ENCODE data around the gene CREG2. TPM values are rescaled to one million over a fixed set of nuclear protein-coding genes. Genes with fewer than 3 reads are reported as not detected.

Gene CREG2
- total RNA-seq, 1 experiment from 2014 or later, result 0.21 TPM

DNA sequence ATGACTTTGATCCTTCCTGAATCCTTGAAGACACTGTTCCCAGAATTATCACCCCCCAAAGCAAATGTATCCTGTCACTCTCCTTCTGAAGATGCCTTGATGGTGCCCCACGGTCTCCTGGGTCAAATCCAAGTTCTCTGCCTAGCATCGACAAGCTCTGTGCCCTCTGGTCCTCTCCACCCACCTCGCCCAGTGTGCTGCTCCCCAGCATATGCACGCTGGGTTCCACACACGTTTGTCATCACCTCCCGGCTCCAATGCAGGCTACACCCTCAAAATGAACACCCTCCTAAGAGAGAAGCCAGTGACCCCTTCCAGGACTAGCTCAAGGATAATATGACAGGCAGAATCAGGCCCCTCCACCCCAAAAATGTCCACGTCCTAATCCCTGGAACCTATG is 39.5 kb upstream of the CREG2 start:
- no peaks in the 10 kb centered on the region for H3K4me1 ChIP-seq (ENCODE audit: control insufficient read depth, insufficient read depth, low read length)
- in situ Hi-C loops (cut with HindIII; ENCODE audit: low pct_unique_long_range_greater_than_20kb, low sequenced_read_pairs), result no loop called here

DNA sequence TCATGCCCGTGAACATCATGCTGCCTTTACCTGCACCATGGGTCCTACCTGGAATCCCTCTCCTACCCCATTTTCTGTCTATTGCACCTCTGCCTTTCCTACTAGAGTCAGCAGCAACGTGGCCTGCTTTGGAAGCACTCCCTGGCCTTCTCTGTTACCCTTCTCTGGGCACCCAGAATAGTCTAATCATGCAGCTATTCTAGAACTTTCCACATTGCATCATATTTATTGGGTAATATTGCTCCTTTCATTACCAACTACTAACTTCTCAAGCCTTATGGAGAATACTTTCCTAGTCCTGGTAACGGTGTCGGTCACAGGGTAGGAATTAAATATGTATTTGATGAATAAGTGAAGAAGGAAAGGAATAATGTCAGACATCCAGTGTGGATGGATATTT is 33.3 kb upstream of the CREG2 start:
- TF ChIP-seq, protein P1, sequence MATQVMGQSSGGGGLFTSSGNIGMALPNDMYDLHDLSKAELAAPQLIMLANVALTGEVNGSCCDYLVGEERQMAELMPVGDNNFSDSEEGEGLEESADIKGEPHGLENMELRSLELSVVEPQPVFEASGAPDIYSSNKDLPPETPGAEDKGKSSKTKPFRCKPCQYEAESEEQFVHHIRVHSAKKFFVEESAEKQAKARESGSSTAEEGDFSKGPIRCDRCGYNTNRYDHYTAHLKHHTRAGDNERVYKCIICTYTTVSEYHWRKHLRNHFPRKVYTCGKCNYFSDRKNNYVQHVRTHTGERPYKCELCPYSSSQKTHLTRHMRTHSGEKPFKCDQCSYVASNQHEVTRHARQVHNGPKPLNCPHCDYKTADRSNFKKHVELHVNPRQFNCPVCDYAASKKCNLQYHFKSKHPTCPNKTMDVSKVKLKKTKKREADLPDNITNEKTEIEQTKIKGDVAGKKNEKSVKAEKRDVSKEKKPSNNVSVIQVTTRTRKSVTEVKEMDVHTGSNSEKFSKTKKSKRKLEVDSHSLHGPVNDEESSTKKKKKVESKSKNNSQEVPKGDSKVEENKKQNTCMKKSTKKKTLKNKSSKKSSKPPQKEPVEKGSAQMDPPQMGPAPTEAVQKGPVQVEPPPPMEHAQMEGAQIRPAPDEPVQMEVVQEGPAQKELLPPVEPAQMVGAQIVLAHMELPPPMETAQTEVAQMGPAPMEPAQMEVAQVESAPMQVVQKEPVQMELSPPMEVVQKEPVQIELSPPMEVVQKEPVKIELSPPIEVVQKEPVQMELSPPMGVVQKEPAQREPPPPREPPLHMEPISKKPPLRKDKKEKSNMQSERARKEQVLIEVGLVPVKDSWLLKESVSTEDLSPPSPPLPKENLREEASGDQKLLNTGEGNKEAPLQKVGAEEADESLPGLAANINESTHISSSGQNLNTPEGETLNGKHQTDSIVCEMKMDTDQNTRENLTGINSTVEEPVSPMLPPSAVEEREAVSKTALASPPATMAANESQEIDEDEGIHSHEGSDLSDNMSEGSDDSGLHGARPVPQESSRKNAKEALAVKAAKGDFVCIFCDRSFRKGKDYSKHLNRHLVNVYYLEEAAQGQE (IDR thresholded peaks at IDR 0.05; ENCODE audit: insufficient read depth in 1 of 2, low read depth in 2 of 2, low read length in 1 of 2), result no peak
- no peak for TF ChIP-seq SIN3A (IDR thresholded peaks at IDR 0.05; ENCODE audit: borderline replicate concordance, insufficient read depth, low read depth, low read length)
- no peak for TF ChIP-seq POLR2AphosphoS5 (IDR thresholded peaks at IDR 0.05; ENCODE audit: low read depth, low read length)
- no peak for TF ChIP-seq TCF7L2 (IDR thresholded peaks at IDR 0.05; ENCODE audit: low read depth, low read length)
- TF ChIP-seq, protein P2, sequence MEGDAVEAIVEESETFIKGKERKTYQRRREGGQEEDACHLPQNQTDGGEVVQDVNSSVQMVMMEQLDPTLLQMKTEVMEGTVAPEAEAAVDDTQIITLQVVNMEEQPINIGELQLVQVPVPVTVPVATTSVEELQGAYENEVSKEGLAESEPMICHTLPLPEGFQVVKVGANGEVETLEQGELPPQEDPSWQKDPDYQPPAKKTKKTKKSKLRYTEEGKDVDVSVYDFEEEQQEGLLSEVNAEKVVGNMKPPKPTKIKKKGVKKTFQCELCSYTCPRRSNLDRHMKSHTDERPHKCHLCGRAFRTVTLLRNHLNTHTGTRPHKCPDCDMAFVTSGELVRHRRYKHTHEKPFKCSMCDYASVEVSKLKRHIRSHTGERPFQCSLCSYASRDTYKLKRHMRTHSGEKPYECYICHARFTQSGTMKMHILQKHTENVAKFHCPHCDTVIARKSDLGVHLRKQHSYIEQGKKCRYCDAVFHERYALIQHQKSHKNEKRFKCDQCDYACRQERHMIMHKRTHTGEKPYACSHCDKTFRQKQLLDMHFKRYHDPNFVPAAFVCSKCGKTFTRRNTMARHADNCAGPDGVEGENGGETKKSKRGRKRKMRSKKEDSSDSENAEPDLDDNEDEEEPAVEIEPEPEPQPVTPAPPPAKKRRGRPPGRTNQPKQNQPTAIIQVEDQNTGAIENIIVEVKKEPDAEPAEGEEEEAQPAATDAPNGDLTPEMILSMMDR (IDR thresholded peaks at IDR 0.05), result no peak
- Histone ChIP-seq H3K4me1 (ENCODE audit: control insufficient read depth, insufficient read depth, low read length) (no peaks in the 10 kb centered on the region), H3K4me3 (ENCODE audit: low read depth in 2 of 2, low read length in 2 of 2) (no peak overlapping the region), H3K27ac (ENCODE audit: low read length) (no peak overlapping the region), H3K27me3 (ENCODE audit: control insufficient read depth, insufficient read depth, low read length) (no peaks in the 10 kb centered on the region), H3K9me3 (ENCODE audit: control insufficient read depth, insufficient read depth, low read depth, low read length) (no peaks in the 10 kb centered on the region), H3K36me3 (ENCODE audit: control insufficient read depth, insufficient read depth, low read length) (no peaks in the 10 kb centered on the region)
- intact Hi-C loops (cut with micrococcal nuclease; ENCODE audit: unreplicated experiment), result no loop called here
- no peak for ATAC-seq
- no peak for DNase-seq (ENCODE audit: low read depth, low spot score)
- POLR2A ChIA-PET, result no interaction called here
- CTCF ChIA-PET, result interaction anchor here (0.9 kb wide), 1 partner anchor 411 kb away, joined by 3 read pairs; no protein-coding TSS in a partner anchor
- BruUV-seq (replicated peaks), result no TSS peak
- in situ Hi-C loops (cut with HindIII; ENCODE audit: low pct_unique_long_range_greater_than_20kb, low sequenced_read_pairs), result no loop called here

More for the DNA sequence above, 39.5 kb upstream of the CREG2 start:
- no peak for ATAC-seq
- Histone ChIP-seq H3K9me3 (ENCODE audit: control insufficient read depth, insufficient read depth, low read depth, low read length) (no peaks in the 10 kb centered on the region), H3K4me3 (ENCODE audit: low read depth in 2 of 2, low read length in 2 of 2) (no peak overlapping the region), H3K27me3 (ENCODE audit: control insufficient read depth, insufficient read depth, low read length) (no peaks in the 10 kb centered on the region; the same call in 1 of the 2 replicates), H3K27ac (ENCODE audit: low read length) (no peak overlapping the region), H3K36me3 (ENCODE audit: control insufficient read depth, insufficient read depth, low read length) (no peaks in the 10 kb centered on the region)
- intact Hi-C loops (cut with micrococcal nuclease; ENCODE audit: unreplicated experiment), result no loop called here
- no peak for DNase-seq (ENCODE audit: low read depth, low spot score)
- ChIA-PET POLR2A (no interaction called here), CTCF (no interaction called here)
- TF ChIP-seq, protein P1 (IDR thresholded peaks at IDR 0.05; ENCODE audit: insufficient read depth in 1 of 2, low read depth in 2 of 2, low read length in 1 of 2), result no peak
- no TSS peak for BruUV-seq (replicated peaks)
